ENCODE measurements around the gene NRAP.

GRCh38 chr10:113562704-113563103, 101.1 kb downstream of the NRAP start:
- TF ChIP-seq REST (IDR thresholded peaks at IDR 0.05; ENCODE audit: borderline replicate concordance), result no peak
- no peak for TF ChIP-seq MXI1 (conservative IDR thresholded peaks at IDR 0.05; ENCODE audit: poor library complexity, severe bottlenecking)
- TF ChIP-seq POLR2AphosphoS5 (IDR thresholded peaks at IDR 0.05), result no peak
- no peak for TF ChIP-seq CTCF (IDR thresholded peaks at IDR 0.05; ENCODE audit: poor library complexity, severe bottlenecking)
- TF ChIP-seq EP300 (conservative IDR thresholded peaks at IDR 0.05; ENCODE audit: poor library complexity, severe bottlenecking), result no peak
- no peak for TF ChIP-seq TAF1 (IDR thresholded peaks at IDR 0.05; ENCODE audit: low read depth)

Data from neural cell (in vitro differentiated cells).